8988T (cell line): Measurements from ENCODE around the gene CHMP4A.

Experiments
- DNase-seq: peaks from one replicate; pipeline ENCODE4 v3.0.0; 2011

Gene CHMP4A

GRCh38 chr14:24177041-24177825, 36.1 kb downstream of the CHMP4A start:
- no peak for DNase-seq

- no peak for DNase-seq
Measured at GRCh38 chr14:24176599-24176998, 36.7 kb downstream of the CHMP4A start.

GRCh38 chr14:24172871-24173281, 40.4 kb downstream of the CHMP4A start:
- no peak for DNase-seq

GRCh38 chr14:24172261-24172860, 40.9 kb downstream of the CHMP4A start:
- DNase-seq: no peak

GRCh38 chr14:24171422-24172260, 41.6 kb downstream of the CHMP4A start, which contains the start of gene REC8:
Gene REC8 (plus strand): TSS chr14:24172080. CDS start chr14:24172553, 473 bp downstream.
- DNase-seq: no peak

GRCh38 chr14:24167469-24168114, 45.7 kb downstream of the CHMP4A start:
- no peak for DNase-seq

GRCh38 chr14:24165785-24166184, 47.5 kb downstream of the CHMP4A start:
- no peak for DNase-seq

GRCh38 chr14:24164518-24164991, 48.7 kb downstream of the CHMP4A start:
- DNase-seq: no peak

GRCh38 chr14:24162093-24162492, 51.2 kb downstream of the CHMP4A start:
- DNase-seq: no peak

- DNase-seq: peak; percentile 76
Measured at GRCh38 chr14:24160850-24161804, 52.2 kb downstream of the CHMP4A start, which contains the start of gene IRF9. Gene IRF9 (plus strand): TSS chr14:24161265. CDS start chr14:24162145, 880 bp downstream.

- no peak for DNase-seq
Measured at GRCh38 chr14:24160499-24160849, 52.8 kb downstream of the CHMP4A start.

GRCh38 chr14:24159777-24160498, 53.4 kb downstream of the CHMP4A start:
- DNase-seq: no peak
